Stomach (tissue), 9 donors: ENCODE measurements around the gene DLGAP1. TPM values are rescaled to one million over a fixed set of nuclear protein-coding genes. Genes with fewer than 3 reads are reported as not detected.

ENCODE experiments used
- DNase-seq, 2 donors: peaks; one replicate each; pipeline versions ENCODE4 v3.0.0 to v3.0.0-alpha.2; 2013 to 2019
- H3K27ac ChIP-seq, 5 donors: fragments of 200-600 bp in 4 of 5; sonication (generic) in 4 of 5; one replicate each; pipeline ENCODE4 v1.5.1; 2013 to 2019; ENCODE audit warnings: mild to moderate bottlenecking in 1 of 5, moderate library complexity in 1 of 5
- H3K27me3 ChIP-seq, 3 donors: fragments of 200-600 bp; sonication (generic); one replicate each; pipeline ENCODE4 v1.5.1; 2017 to 2019; ENCODE audit warnings: mixed run types in 1 of 3
- H3K36me3 ChIP-seq, 4 donors: fragments of 200-600 bp; sonication (generic); 1 replicate in 3 of 4; 2 replicates in 1 of 4; pipeline ENCODE4 v1.5.1; 2016 to 2019
- H3K4me1 ChIP-seq, 4 donors: fragments of 200-600 bp; sonication (generic); one replicate each; pipeline ENCODE4 v1.5.1; 2016 to 2019
- H3K4me3 ChIP-seq, 4 donors: fragments of 200-600 bp; sonication (generic) in 3 of 4; one replicate each; pipeline ENCODE4 v1.5.1; 2016 to 2019; ENCODE audit warnings: mild to moderate bottlenecking in 1 of 4
- H3K9me3 ChIP-seq, 4 donors: fragments of 200-600 bp; sonication (generic); one replicate each; pipeline ENCODE4 v1.5.1; 2016 to 2019
- CTCF ChIP-seq, 7 experiments: fragments of 450-650 bp in 4 of 7; fragments of 200-600 bp in 3 of 7; sonication (generic) in 3 of 7; IDR thresholded peaks; one replicate each; pipeline ENCODE4 v1.5.1; 2016 to 2019; ENCODE audit warnings: antibody characterized with exemption in 7 of 7, control low read depth in 2 of 7, mild to moderate bottlenecking in 1 of 7
- EP300 ChIP-seq: sonication (generic); formaldehyde crosslinking; IDR thresholded peaks from one replicate; pipeline ENCODE4 v1.6.1; 2017; ENCODE audit warnings: antibody characterized with exemption
- POLR2A ChIP-seq, 4 donors: fragments of 450-650 bp; IDR thresholded peaks; one replicate each; pipeline ENCODE4 v1.6.1; 2016; ENCODE audit warnings: antibody characterized with exemption in 4 of 4, control low read depth in 2 of 4, mild to moderate bottlenecking in 1 of 4, moderate library complexity in 1 of 4
- POLR2AphosphoS5 ChIP-seq, 3 donors: sonication (generic); formaldehyde crosslinking; IDR thresholded peaks; one replicate each; pipeline ENCODE4 v1.6.1; 2016; ENCODE audit warnings: antibody characterized with exemption in 3 of 3
- WGBS, 5 donors: extraction: QIAGEN DNeasy Blood & Tissue Kit in 3 of 5; methylation state at CpG; one replicate each; pipeline versions ENCODE4 v1.1.5 to v1.1.7; 2013 to 2018; 5-methylcytosine and 5-hydroxymethylcytosine counted together
- intact Hi-C: fragments of 100-400 bp; cut with DNase I; formaldehyde crosslinking; loops from one replicate; pipeline ENCODE4 v1.15.1; 2023; ENCODE audit warnings: low total_unique reads
- polyA plus RNA-seq, 3 donors: library from polyadenylated mRNA; stranded (reverse); fragments of 200-250 nt; gene quantifications; one replicate each; pipeline ENCODE4 v1.2.3, GENCODE V29; 2013
- total RNA-seq, 5 donors: library from RNA; depleted of rRNA; stranded (reverse); fragments of >200 nt; gene quantifications; one replicate each; pipeline versions ENCODE4 v1.1.0 to v1.2.3, GENCODE V29; 2014 to 2016
- donor health status: healthy with polysubstance abuse.
- donor health status: Bipolar disorder and iron deficiency.
- donor health status: healthy.

The DLGAP1 gene
- total and polyA plus RNA-seq, 8 donors: 0.06 to 7.0 (median 1.3) TPM; not detected in 1

GRCh38 chr18:4074647-4075046 is 380.5 kb downstream of the DLGAP1 start:
- intact Hi-C loops: no loop called here
- TF ChIP-seq POLR2AphosphoS5 (IDR thresholded peaks at IDR 0.05) (no peak), EP300 (no peak), POLR2A (IDR thresholded peaks at IDR 0.05) (no peak), CTCF (IDR thresholded peaks at IDR 0.05) (no peak)
- no peak for DNase-seq
- Histone ChIP-seq H3K36me3 (no peaks in the 10 kb centered on the region), H3K4me1 (no peaks in the 10 kb centered on the region), H3K27ac (no peak overlapping the region), H3K9me3 (no peaks in the 10 kb centered on the region), H3K27me3 (no peaks in the 10 kb centered on the region), H3K4me3 (no peak overlapping the region)
- 62 to 72% (median 67%) methylated on average over 3 of the region's 3 CpGs for WGBS, 5 donors

- H3K4me1 ChIP-seq: no peaks in the 10 kb centered on the region
- intact Hi-C loops: no loop called here
- no peaks in the 10 kb centered on the region for H3K36me3 ChIP-seq
- DNase-seq: no peak
- TF ChIP-seq POLR2A (IDR thresholded peaks at IDR 0.05) (no peak), POLR2AphosphoS5 (IDR thresholded peaks at IDR 0.05) (no peak), EP300 (no peak), CTCF (IDR thresholded peaks at IDR 0.05) (no peak)
- H3K27me3 ChIP-seq: no peaks in the 10 kb centered on the region
- no peak overlapping the region for H3K4me3 ChIP-seq
- H3K9me3 ChIP-seq: peaks cover 0 to 8% (median 0%) of the 10 kb centered on the region in 4 donors
- whole genome bisulfite sequencing, 5 donors: 79 to 96% (median 81%) methylated on average over 6 of the region's 6 CpGs
- H3K27ac ChIP-seq: no peak overlapping the region
Observed at GRCh38 chr18:4069183-4069582, 385.9 kb downstream of the DLGAP1 start.

- no peaks in the 10 kb centered on the region for H3K27me3 ChIP-seq
- TF ChIP-seq POLR2AphosphoS5 (IDR thresholded peaks at IDR 0.05) (no peak), CTCF (IDR thresholded peaks at IDR 0.05) (peak in 5 of 7 experiments; percentile 16 to 52 (median 37))
- intact Hi-C loops: no loop called here
Observed at GRCh38 chr18:4068552-4069158, 386.5 kb downstream of the DLGAP1 start.

GRCh38 chr18:4063545-4063944 is 391.6 kb downstream of the DLGAP1 start:
- no peaks in the 10 kb centered on the region for H3K4me1 ChIP-seq
- no peak overlapping the region for H3K27ac ChIP-seq
- intact Hi-C loops: no loop called here
- TF ChIP-seq POLR2AphosphoS5 (IDR thresholded peaks at IDR 0.05) (no peak), CTCF (IDR thresholded peaks at IDR 0.05) (no peak), POLR2A (IDR thresholded peaks at IDR 0.05) (no peak), EP300 (no peak)
- DNase-seq: no peak
- H3K9me3 ChIP-seq: peaks cover 0 to 31% (median 13%) of the 10 kb centered on the region in 4 donors
- H3K36me3 ChIP-seq: no peaks in the 10 kb centered on the region
- H3K27me3 ChIP-seq: no peaks in the 10 kb centered on the region
- H3K4me3 ChIP-seq: no peak overlapping the region

More at GRCh38 chr18:4068552-4069158, 386.5 kb downstream of the DLGAP1 start:
- DNase-seq: peak in 1 of 2 donors; percentile 83
- Histone ChIP-seq H3K36me3 (no peaks in the 10 kb centered on the region), H3K4me1 (no peaks in the 10 kb centered on the region), H3K9me3 (peaks cover 0 to 8% (median 0%) of the 10 kb centered on the region in 4 donors), H3K27ac (no peak overlapping the region), H3K4me3 (no peak overlapping the region)
- WGBS, 5 donors: 9 to 18% (median 10%) methylated on average over 5 of the region's 5 CpGs
